Skeletal muscle satellite cell (primary cell): Measurements from ENCODE around the gene SNX6. TPM values are rescaled to one million over a fixed set of nuclear protein-coding genes. Genes with fewer than 3 reads are reported as not detected.
A peak's percentile ranks its signal among the peaks of the same experiment; 100 is the strongest.

Experiments used
- H3K27me3 ChIP-seq: 2 replicates; pipeline ENCODE4 v1.7.0; 2013; ENCODE audit warnings: low read length; ENCODE audit not compliant: control insufficient read depth, insufficient read depth
- H3K36me3 ChIP-seq: 2 replicates; pipeline ENCODE4 v1.7.0; 2013; ENCODE audit warnings: mild to moderate bottlenecking, control low read depth, low read length; ENCODE audit not compliant: insufficient read depth
- H3K4me1 ChIP-seq: 2 replicates; pipeline ENCODE4 v1.7.0; 2013; ENCODE audit warnings: low read length; ENCODE audit not compliant: control insufficient read depth, insufficient read depth
- H3K4me2 ChIP-seq: 2 replicates; pipeline ENCODE4 v1.7.0; 2013; ENCODE audit warnings: mild to moderate bottlenecking, low read length
- H3K4me3 ChIP-seq: 2 replicates; pipeline ENCODE4 v1.7.0; 2013; ENCODE audit warnings: low read length
- H3K9ac ChIP-seq: 2 replicates; pipeline ENCODE4 v1.7.0; 2013; ENCODE audit warnings: mild to moderate bottlenecking, low read depth, low read length, moderate library complexity
- H3K9me3 ChIP-seq: replicated peaks from 2 replicates; pipeline ENCODE4 v1.7.0; 2013; ENCODE audit warnings: mild to moderate bottlenecking, control low read depth, low read length
- total RNA-seq: library from RNA; depleted of rRNA; stranded (reverse); fragments of >200 nt; gene quantifications from 2 replicates; pipeline ENCODE4 v1.2.3, GENCODE V29; 2012; rRNA removed

Gene SNX6
- 146 and 170 TPM in 2 replicates for total RNA-seq

DNA sequence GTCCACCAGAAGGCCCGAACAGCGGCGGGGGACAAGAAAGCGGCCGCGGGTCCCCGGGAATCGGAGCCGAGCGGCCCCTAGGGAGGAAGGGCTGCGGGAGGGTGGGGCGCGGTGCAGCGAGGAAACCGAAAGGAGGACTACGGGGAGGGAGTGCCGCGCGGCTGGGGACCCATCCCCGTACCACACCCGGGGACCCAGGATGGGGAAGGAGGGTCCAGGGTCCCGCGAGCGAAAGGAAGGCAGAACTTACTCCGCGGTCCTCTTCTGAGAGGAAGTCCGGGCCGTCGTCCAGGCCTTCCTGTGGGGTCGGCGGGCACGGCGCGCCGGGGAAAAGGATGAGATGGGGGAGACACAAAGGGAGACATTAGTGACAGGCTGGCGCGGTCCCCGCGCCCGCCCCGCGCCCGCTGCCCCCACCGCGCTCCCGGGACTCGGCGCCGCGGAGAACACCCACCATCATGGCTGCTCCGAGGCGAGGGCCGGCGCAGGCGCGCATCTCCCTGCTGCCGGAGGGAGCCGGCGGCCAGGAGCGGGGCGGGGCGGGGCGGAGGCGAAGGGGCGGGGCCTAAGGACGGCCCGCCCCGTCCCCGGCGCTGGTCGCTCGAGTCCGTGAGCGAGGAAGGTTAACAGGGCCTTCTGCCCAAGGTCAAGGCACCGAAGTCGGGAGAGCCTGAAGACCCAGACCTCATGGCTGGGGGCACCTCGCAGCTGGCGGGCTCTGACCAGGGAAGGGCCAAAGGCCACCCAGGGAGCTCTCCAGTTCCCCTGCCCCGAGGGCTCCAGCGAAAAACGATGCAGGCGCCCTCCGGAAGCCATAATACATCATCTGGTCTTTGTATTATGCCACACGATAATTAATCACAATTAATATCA is at the start of gene SNX6:
Gene SNX6 (minus strand): TSS at position 492 of the 873 bp plus-strand sequence. CDS start 32 bp downstream, at position 460.
- no peaks in the 10 kb centered on the region for H3K27me3 ChIP-seq
- H3K9me3 ChIP-seq: no peaks in the 10 kb centered on the region
- peaks cover 5% of the 10 kb centered on the region for H3K4me1 ChIP-seq
- H3K4me2 ChIP-seq: peak within 1 kb of the TSS; percentile 86
- peaks cover 6% of the 10 kb centered on the region for H3K36me3 ChIP-seq
- H3K4me3 ChIP-seq: peak within 1 kb of the TSS; percentile 90
- peak within 1 kb of the TSS; percentile 99 for H3K9ac ChIP-seq

DNA sequence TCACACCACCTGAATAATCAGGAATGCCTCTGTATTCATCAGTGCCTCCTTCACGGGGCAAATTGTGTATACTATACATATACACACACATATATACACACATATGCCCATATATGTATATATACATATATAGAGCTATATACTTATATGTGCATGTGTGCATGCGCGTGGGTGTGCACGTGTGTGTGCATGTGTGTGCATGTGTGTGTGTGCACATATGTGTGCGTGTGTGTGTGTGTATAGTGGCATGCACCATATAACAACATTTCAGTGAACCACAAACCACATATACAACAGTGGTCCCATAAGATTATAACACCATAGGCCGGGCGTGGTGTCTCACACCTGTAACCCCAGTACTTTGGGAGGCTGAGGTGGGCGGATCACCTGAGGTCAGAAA is 48.8 kb upstream of the SNX6 start:
- Histone ChIP-seq H3K9ac (no peak overlapping the region), H3K27me3 (no peaks in the 10 kb centered on the region), H3K36me3 (no peaks in the 10 kb centered on the region), H3K4me1 (peaks cover 10% of the 10 kb centered on the region), H3K9me3 (no peaks in the 10 kb centered on the region), H3K4me3 (no peak overlapping the region), H3K4me2 (no peak overlapping the region)

DNA sequence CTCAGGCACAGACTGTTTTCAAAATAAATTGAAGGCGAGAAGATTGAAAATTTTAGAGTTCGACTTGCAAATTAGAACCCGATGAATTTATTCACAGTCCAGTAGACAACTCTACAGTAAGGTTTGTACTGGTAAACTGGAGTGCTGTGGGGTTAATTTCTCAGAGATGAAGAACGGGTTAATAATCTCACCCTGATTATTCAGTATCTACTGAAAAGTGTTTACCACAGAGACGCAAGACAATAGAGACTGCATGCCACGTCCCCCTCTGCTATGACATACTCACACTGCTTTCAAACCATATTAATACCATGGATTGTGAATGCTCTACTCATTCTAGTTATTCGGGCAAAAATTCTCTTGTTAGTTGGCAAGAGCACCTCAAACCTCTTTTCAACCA is 48.4 kb upstream of the SNX6 start:
- H3K27me3 ChIP-seq: no peaks in the 10 kb centered on the region
- peak overlapping the region; percentile 65 for H3K9ac ChIP-seq
- H3K36me3 ChIP-seq: no peaks in the 10 kb centered on the region
- peaks cover 10% of the 10 kb centered on the region for H3K4me1 ChIP-seq
- H3K4me3 ChIP-seq: peak overlapping the region; percentile 54
- no peaks in the 10 kb centered on the region for H3K9me3 ChIP-seq
- peak overlapping the region; percentile 74 for H3K4me2 ChIP-seq

DNA sequence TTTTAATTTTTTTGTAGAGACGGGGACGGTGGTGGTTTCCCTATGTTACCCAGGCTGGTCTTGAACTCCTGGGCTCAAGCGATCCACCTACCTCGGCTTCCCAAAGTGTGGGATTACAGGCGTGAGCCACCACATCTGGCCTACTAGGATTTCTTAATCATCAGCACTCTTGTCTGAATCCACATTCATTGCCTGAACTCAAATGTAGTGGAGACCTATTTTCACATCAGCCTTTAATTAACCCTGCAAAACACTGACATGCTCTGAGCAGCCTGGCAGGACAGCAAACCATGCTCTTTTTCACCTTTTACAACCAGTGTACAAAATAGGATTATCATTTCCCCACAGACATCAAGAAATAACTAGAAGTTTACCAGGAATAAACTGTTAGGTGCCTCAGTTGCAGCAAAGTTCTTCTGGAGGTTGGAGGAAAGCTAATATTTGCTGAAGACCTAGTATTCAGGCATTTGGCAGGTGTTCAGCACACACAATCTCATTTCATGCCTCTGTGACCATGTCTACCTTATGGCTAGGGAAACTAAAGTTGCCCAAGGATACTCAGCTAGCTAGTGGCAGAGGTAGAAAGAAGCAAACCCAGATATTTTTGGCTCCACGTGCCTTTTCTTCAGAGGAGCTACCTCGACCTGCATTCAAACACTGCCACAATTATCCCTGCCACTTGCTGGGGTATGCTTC is 46.7 kb upstream of the SNX6 start:
- H3K4me3 ChIP-seq: no peak overlapping the region
- H3K9me3 ChIP-seq: no peaks in the 10 kb centered on the region
- no peak overlapping the region for H3K4me2 ChIP-seq
- H3K4me1 ChIP-seq: peaks cover 10% of the 10 kb centered on the region
- H3K36me3 ChIP-seq: no peaks in the 10 kb centered on the region
- H3K9ac ChIP-seq: no peak overlapping the region
- no peaks in the 10 kb centered on the region for H3K27me3 ChIP-seq

DNA sequence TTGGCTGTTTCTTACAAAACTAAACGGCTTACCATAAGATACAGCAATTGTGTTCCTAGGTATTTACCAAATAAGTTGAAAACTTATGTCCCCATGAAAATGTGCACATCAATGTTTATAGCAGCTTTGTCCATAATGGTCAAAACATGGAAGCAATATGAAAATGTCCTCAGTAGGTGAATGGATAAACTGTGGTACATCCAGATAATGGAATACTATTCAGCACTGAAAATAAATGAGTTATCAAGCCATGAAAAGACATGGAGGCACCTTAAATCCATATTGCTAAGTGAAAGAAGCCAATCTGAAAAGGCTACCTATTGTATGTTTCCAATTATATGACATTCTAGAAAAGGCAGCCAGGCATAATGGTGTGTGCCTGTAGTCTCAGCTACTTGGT is 43.8 kb upstream of the SNX6 start:
- H3K9ac ChIP-seq: no peak overlapping the region

DNA sequence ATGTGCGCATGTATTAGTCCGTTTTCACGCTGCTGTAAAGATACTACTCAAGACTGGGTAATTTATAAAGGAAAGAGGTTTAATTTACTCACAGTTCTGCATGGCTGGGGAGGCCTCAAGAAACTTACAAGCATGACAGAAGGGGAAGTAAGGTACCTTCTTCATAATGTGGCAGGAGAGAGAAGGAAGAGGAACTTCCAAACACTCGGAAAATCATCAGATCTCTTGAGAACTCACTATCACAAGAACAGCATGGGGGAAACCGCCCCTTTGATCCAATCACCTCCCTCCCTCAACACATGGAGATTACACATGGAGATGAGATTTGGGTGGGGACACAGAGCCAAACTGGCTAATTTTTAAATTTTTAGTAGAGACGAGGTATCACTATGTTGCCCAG is 41.8 kb upstream of the SNX6 start:
- Histone ChIP-seq H3K9ac (no peak overlapping the region), H3K36me3 (no peaks in the 10 kb centered on the region), H3K4me1 (peaks cover 10% of the 10 kb centered on the region), H3K4me3 (no peak overlapping the region), H3K9me3 (no peaks in the 10 kb centered on the region), H3K27me3 (no peaks in the 10 kb centered on the region), H3K4me2 (no peak overlapping the region)

More for the DNA sequence above, 43.8 kb upstream of the SNX6 start:
- Histone ChIP-seq H3K9me3 (no peaks in the 10 kb centered on the region), H3K36me3 (no peaks in the 10 kb centered on the region), H3K4me2 (no peak overlapping the region), H3K27me3 (no peaks in the 10 kb centered on the region), H3K4me1 (peaks cover 9% of the 10 kb centered on the region), H3K4me3 (no peak overlapping the region)

DNA sequence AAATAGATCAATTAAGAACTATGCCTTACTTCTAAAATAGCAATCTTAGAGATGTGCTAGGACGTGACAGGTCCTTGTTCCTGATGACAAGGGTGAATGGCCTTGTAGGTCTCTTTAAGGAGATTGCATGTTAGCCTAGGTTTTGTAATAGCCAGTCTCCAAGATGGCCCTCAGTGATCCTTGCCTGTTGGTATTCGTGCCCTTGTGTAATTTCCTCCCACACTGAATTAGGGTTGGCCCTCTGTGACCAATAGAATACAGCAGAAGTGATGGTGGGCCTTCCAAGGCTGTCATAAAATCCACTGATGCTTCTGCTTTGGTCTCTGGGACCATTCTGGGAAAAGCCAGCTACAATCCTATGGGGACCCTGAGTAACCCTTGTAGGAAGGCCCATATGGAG is 38.2 kb upstream of the SNX6 start:
- Histone ChIP-seq H3K9me3 (no peaks in the 10 kb centered on the region), H3K4me3 (no peak overlapping the region), H3K36me3 (no peaks in the 10 kb centered on the region), H3K4me2 (no peak overlapping the region), H3K27me3 (no peaks in the 10 kb centered on the region), H3K9ac (no peak overlapping the region), H3K4me1 (peaks cover 23% of the 10 kb centered on the region)

DNA sequence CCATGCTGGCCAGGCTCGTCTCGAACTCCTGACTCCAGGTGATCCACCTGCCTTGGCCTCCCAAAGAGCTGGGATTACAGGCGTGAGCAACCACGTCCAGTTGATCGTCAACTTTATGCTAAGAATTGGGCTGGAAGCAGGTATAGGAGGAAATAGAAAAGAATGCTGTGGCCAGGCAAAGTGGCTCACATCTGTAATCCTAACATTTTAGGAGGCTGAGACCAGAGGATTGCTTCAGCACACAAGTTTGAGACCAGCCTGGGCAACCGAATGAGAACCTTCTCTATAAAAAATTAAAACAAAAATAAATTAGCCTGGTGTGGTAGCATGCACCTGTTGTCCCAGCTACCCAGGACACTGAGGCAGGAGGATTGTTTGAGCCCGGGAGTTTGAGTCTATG is 37.1 kb upstream of the SNX6 start:
- Histone ChIP-seq H3K27me3 (no peaks in the 10 kb centered on the region), H3K4me1 (peaks cover 23% of the 10 kb centered on the region), H3K9ac (no peak overlapping the region), H3K36me3 (no peaks in the 10 kb centered on the region), H3K4me3 (no peak overlapping the region), H3K9me3 (no peaks in the 10 kb centered on the region), H3K4me2 (no peak overlapping the region)

DNA sequence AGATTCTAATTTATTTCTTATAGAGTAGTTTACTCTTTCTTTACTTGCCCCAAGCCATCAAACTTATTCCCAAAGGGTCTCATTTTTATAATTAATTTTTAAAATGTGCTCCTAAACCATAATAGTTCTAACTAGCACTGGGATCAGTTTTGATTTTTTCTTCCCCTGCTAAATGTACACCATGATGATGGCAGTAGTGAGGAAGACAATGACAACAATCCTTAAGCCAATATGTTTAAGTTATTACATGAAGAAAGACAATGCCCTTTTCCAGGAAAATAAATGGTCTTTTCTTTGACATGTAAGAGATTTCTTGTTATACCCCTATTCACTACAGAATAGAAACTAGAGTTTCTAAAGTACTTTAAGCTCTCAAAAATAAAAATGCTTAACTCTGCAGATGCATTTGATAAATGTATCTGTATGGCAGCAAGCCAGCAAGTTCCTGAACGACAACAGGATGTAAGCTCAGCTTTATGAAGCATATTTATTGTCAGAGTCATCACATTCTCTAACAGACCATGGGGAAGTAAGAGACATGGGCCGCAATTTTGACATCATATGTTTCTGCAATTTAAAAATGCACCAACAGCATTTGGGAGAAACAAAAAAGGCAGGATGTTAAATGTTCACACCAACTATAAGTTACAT is 36.0 kb upstream of the SNX6 start:
- Histone ChIP-seq H3K9me3 (no peaks in the 10 kb centered on the region), H3K4me1 (peaks cover 23% of the 10 kb centered on the region), H3K27me3 (no peaks in the 10 kb centered on the region), H3K36me3 (no peaks in the 10 kb centered on the region), H3K9ac (peak overlapping the region; percentile 49), H3K4me2 (peak overlapping the region; percentile 59), H3K4me3 (no peak overlapping the region)

DNA sequence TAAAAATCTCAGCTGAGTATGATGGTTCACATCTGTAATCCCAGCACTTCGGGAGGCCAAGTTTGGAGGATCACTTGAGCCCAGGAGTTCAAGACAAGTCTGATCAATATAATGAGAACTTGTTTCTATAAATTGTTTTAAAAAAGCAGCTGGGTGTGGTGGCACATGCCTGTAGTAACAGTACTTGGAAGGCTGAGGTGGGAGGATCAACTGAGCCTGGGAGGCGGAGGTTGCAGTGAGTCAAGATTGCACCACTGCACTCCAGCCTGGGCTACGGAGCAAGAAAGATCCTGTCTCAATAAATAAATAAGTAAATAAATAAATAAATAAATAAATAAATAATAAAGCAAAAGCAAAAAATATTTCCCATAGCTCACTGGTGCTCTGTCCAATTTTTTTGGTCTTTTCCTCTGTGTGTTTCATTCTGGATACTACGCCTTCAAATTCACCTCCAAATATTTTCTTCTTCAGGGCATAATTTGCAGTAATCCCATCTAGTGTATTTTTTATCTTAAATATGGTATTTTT is 32.7 kb upstream of the SNX6 start:
- H3K9ac ChIP-seq: no peak overlapping the region
- no peaks in the 10 kb centered on the region for H3K36me3 ChIP-seq
- H3K4me1 ChIP-seq: peaks cover 17% of the 10 kb centered on the region
- H3K4me3 ChIP-seq: no peak overlapping the region
- H3K9me3 ChIP-seq: no peaks in the 10 kb centered on the region
- H3K4me2 ChIP-seq: no peak overlapping the region
- H3K27me3 ChIP-seq: no peaks in the 10 kb centered on the region

DNA sequence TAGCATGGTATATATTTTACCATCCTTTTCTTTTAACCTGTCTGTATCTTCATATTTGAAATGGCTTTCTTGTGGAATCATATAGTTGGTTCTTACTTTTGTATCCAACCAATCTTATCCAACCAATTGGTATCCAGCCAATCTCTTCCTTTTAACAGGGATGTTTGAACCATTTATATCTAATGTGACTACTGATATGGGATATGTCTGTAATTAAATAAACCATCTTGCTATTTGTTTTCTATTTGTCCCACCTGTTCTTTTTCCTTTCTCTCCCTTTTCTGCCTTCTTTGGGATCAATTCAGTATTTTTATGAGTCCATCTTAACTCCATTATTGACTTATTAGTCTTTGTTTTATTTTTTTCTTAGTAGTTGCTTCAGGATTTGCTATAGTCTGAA is 30.8 kb upstream of the SNX6 start:
- Histone ChIP-seq H3K4me1 (peaks cover 5% of the 10 kb centered on the region), H3K4me3 (no peak overlapping the region), H3K9ac (no peak overlapping the region), H3K4me2 (no peak overlapping the region), H3K27me3 (no peaks in the 10 kb centered on the region), H3K36me3 (no peaks in the 10 kb centered on the region), H3K9me3 (no peaks in the 10 kb centered on the region)
